Measurements from ENCODE around the gene HEBP2. TPM values are rescaled to one million over a fixed set of nuclear protein-coding genes. Genes with fewer than 3 reads are reported as not detected.
A peak's percentile ranks its signal among the peaks of the same experiment; 100 is the strongest.

Gene HEBP2
- total and polyA plus RNA-seq, 2 donors (not counting 3 experiments of a cell fraction or from before 2014, with no cell fraction given): 22.5 to 75.3 TPM

GRCh38 chr6:138422861-138423260 is 18.8 kb downstream of the HEBP2 start:
- peaks cover 8 to 12% of the 10 kb centered on the region in 2 experiments for H3K36me3 ChIP-seq (ENCODE audit: control insufficient read depth in 2 of 2, extremely low read depth in 1 of 2, insufficient read depth in 2 of 2, low read length in 2 of 2)
- H3K27ac ChIP-seq (ENCODE audit: insufficient read depth, low read depth, low read length): no peak overlapping the region
- peak; percentile 19 for DNase-seq (ENCODE audit: low read depth, low spot score)
- no peaks in the 10 kb centered on the region for H3K9me1 ChIP-seq (replicated peaks; ENCODE audit: control insufficient read depth, extremely low read depth, insufficient read depth, low read length)
- ChIA-PET POLR2A (interaction anchor here (0.7 kb wide), 1 partner anchor 18 kb away, joined by 5 read pairs; no protein-coding TSS in a partner anchor), CTCF (interaction anchor here (0.6 to 1.5 kb wide), 5 partner anchors 41 to 484 kb away, joined by 3 to 5 read pairs (median 3); no protein-coding TSS in a partner anchor)
- intact Hi-C loops (cut with micrococcal nuclease) (loop anchor here (10.0 kb wide), 1 partner anchor 272 kb away; no protein-coding TSS in a partner anchor), dilution Hi-C loops (cut with MboI; ENCODE audit: extremely low pct_ligation_motif_present, low sequenced_read_pairs) (no loop called here)
- peaks cover 12% of the 10 kb centered on the region for H3K4me1 ChIP-seq (ENCODE audit: control insufficient read depth, extremely low read depth, insufficient read depth, low read length)
- no peak for FAIRE-seq
- no peak overlapping the region for H2AFZ ChIP-seq (ENCODE audit: low read depth, low read length)
- no peak overlapping the region for H3K9ac ChIP-seq (replicated peaks; ENCODE audit: extremely low read depth, insufficient read depth, low read length)
- no TSS peak for BruUV-seq (replicated peaks)
- H3K4me3 ChIP-seq (replicated peaks in 1 of 3; ENCODE audit: insufficient read depth in 1 of 3, low read depth in 1 of 3, low read length in 3 of 3): no peak overlapping the region
- H3K9me3 ChIP-seq (replicated peaks; ENCODE audit: control insufficient read depth, insufficient read depth, low read length): no peaks in the 10 kb centered on the region
- H4K20me1 ChIP-seq (replicated peaks; ENCODE audit: control insufficient read depth, extremely low read depth, insufficient read depth, low read length): no peaks in the 10 kb centered on the region
- H3K79me2 ChIP-seq (ENCODE audit: control insufficient read depth, insufficient read depth, low read length): no peaks in the 10 kb centered on the region
- H3K27me3 ChIP-seq (ENCODE audit: control insufficient read depth in 2 of 2, insufficient read depth in 2 of 2, low read length in 2 of 2): no peaks in the 10 kb centered on the region
- no peak for TF ChIP-seq FOS (IDR thresholded peaks at IDR 0.05; ENCODE audit: borderline replicate concordance, insufficient read depth, low read length)
- no peak for TF ChIP-seq EZH2 (IDR thresholded peaks at IDR 0.05; ENCODE audit: borderline replicate concordance, low read depth, low read length, severe bottlenecking)
- TF ChIP-seq GATA2 (IDR thresholded peaks at IDR 0.05; ENCODE audit: insufficient read depth, insufficient read length, low read depth, low read length): no peak
- no peak for TF ChIP-seq POLR2A (IDR thresholded peaks at IDR 0.05; ENCODE audit: low read depth, low read length)
- TF ChIP-seq MYC (IDR thresholded peaks at IDR 0.05; ENCODE audit: low read depth, low read length): no peak
- no peak for TF ChIP-seq MAX (IDR thresholded peaks at IDR 0.05; ENCODE audit: insufficient read depth, insufficient read length)
- TF ChIP-seq CTCF (IDR thresholded peaks at IDR 0.05; ENCODE audit: extremely low read depth in 1 of 2, insufficient read depth in 1 of 2, low read depth in 1 of 2, low read length in 2 of 2): no peak
- TF ChIP-seq POLR2AphosphoS5 (IDR thresholded peaks at IDR 0.05; ENCODE audit: insufficient read depth, low read depth, low read length): no peak
- no peak for TF ChIP-seq JUN (IDR thresholded peaks at IDR 0.05; ENCODE audit: borderline replicate concordance, insufficient read depth, insufficient read length, low read depth)
- H3K4me2 ChIP-seq (ENCODE audit: insufficient read depth, low read length): no peak overlapping the region

Measured in endothelial cell of umbilical vein (primary cell).